SK-N-MC (cell line): ENCODE results near the gene ANTXRL.
"Not testable (repeated sequence)": the region's sequence is repeated elsewhere in the genome, so short reads cannot be mapped to it uniquely, and the experiment has no call there.

ENCODE experiments used
- DNase-seq: peaks from one replicate; pipeline ENCODE4 v3.0.0-alpha.2; 2011; ENCODE audit warnings: low read depth, low spot score
- H3K27ac ChIP-seq: fragments of 200-600 bp; sonication (generic); 2 replicates; pipeline ENCODE4 v1.5.1; 2016; ENCODE audit warnings: mixed run types
- H3K36me3 ChIP-seq: fragments of 200-600 bp; sonication (generic); 2 replicates; pipeline ENCODE4 v1.6.1; 2017; ENCODE audit warnings: antibody characterized with exemption, low read length, mixed read lengths; ENCODE audit not compliant: insufficient read depth
- H3K4me3 ChIP-seq: fragments of 200-600 bp; sonication (generic); 2 replicates; pipeline ENCODE4 v1.5.1; 2016
- H3K9ac ChIP-seq: fragments of 200-600 bp; sonication (generic); 2 replicates; pipeline ENCODE4 v1.8.0; 2017; ENCODE audit warnings: mixed run types, mixed read lengths; ENCODE audit not compliant: insufficient read length
- H3K9me3 ChIP-seq: fragments of 200-600 bp; sonication (generic); 2 replicates; pipeline ENCODE4 v1.6.1; 2017; ENCODE audit warnings: low read depth, mild to moderate bottlenecking, antibody characterized with exemption, low read length, moderate library complexity, mixed read lengths
- EZH2 ChIP-seq: fragments of 200-600 bp; sonication (generic); IDR thresholded peaks from one replicate; pipeline ENCODE4 v1.6.1; 2017; ENCODE audit warnings: antibody characterized with exemption
- FOXP2 ChIP-seq: optimal IDR thresholded peaks from 2 replicates; pipeline ENCODE3; 2011; ENCODE audit warnings: mild to moderate bottlenecking, moderate library complexity; ENCODE audit not compliant: insufficient read depth; ENCODE audit errors: extremely low read length, control extremely low read depth
- POLR2AphosphoS5 ChIP-seq: IDR thresholded peaks from 2 replicates; pipeline ENCODE4 v1.6.1; 2012; ENCODE audit warnings: mild to moderate bottlenecking, low read depth, low read length, borderline replicate concordance

ANTXRL gene

GRCh38 chr10:46309511-46310142, 22.8 kb downstream of the ANTXRL start:
- no peak overlapping the region for H3K9ac ChIP-seq
- no peak overlapping the region for H3K27ac ChIP-seq
- H3K36me3 ChIP-seq, result no peaks in the 10 kb centered on the region
- H3K9me3 ChIP-seq, result no peaks in the 10 kb centered on the region
- TF ChIP-seq FOXP2 (no peak), EZH2 (no peak), POLR2AphosphoS5 (no peak)
- no peak overlapping the region for H3K4me3 ChIP-seq
- DNase-seq, result no peak

- Histone ChIP-seq H3K36me3 (no peaks in the 10 kb centered on the region), H3K9me3 (no peaks in the 10 kb centered on the region), H3K27ac (no peak overlapping the region), H3K4me3 (no peak overlapping the region), H3K9ac (no peak overlapping the region)
- TF ChIP-seq POLR2AphosphoS5 (no peak), EZH2 (no peak), FOXP2 (no peak)
- no peak for DNase-seq
Observed at GRCh38 chr10:46310143-46310514, 23.3 kb downstream of the ANTXRL start.

- no peak for TF ChIP-seq EZH2
- TF ChIP-seq FOXP2, result no peak
- TF ChIP-seq POLR2AphosphoS5, result no peak
- H3K36me3 ChIP-seq, result no peaks in the 10 kb centered on the region
- H3K4me3 ChIP-seq, result no peak overlapping the region
- H3K9me3 ChIP-seq, result no peaks in the 10 kb centered on the region
- no peak overlapping the region for H3K27ac ChIP-seq
- no peak overlapping the region for H3K9ac ChIP-seq
- no peak for DNase-seq
Observed at GRCh38 chr10:46310851-46311250, 24.1 kb downstream of the ANTXRL start.

GRCh38 chr10:46311501-46311951, 24.7 kb downstream of the ANTXRL start:
- H3K4me3 ChIP-seq, result no peak overlapping the region
- no peaks in the 10 kb centered on the region for H3K9me3 ChIP-seq
- no peak overlapping the region for H3K9ac ChIP-seq
- no peaks in the 10 kb centered on the region for H3K36me3 ChIP-seq
- no peak for DNase-seq
- H3K27ac ChIP-seq, result no peak overlapping the region
- TF ChIP-seq EZH2 (no peak), FOXP2 (no peak), POLR2AphosphoS5 (no peak)

- H3K9ac ChIP-seq, H3K4me3 ChIP-seq, H3K36me3 ChIP-seq, H3K9me3 ChIP-seq, H3K27ac ChIP-seq, DNase-seq: not testable (repeated sequence)
Observed at GRCh38 chr10:46311961-46312431, 25.2 kb downstream of the ANTXRL start.

GRCh38 chr10:46312953-46313352, 26.2 kb downstream of the ANTXRL start:
- no peak for TF ChIP-seq EZH2
- TF ChIP-seq POLR2AphosphoS5, result no peak
- TF ChIP-seq FOXP2, result no peak
- Histone ChIP-seq H3K36me3 (no peaks in the 10 kb centered on the region), H3K27ac (no peak overlapping the region), H3K4me3 (no peak overlapping the region), H3K9ac (no peak overlapping the region), H3K9me3 (no peaks in the 10 kb centered on the region)
- DNase-seq, result no peak

- H3K4me3 ChIP-seq, result no peak overlapping the region
- H3K9ac ChIP-seq, result no peak overlapping the region
- no peaks in the 10 kb centered on the region for H3K9me3 ChIP-seq
- TF ChIP-seq FOXP2, result no peak
- TF ChIP-seq POLR2AphosphoS5, result no peak
- no peak for TF ChIP-seq EZH2
- DNase-seq, result no peak
- H3K36me3 ChIP-seq, result no peaks in the 10 kb centered on the region
- no peak overlapping the region for H3K27ac ChIP-seq
Observed at GRCh38 chr10:46314071-46314470, 27.3 kb downstream of the ANTXRL start.

- DNase-seq, H3K27ac ChIP-seq, H3K36me3 ChIP-seq, H3K9ac ChIP-seq, H3K9me3 ChIP-seq, H3K4me3 ChIP-seq: not testable (repeated sequence)
Observed at GRCh38 chr10:46315071-46315860, 28.5 kb downstream of the ANTXRL start.

GRCh38 chr10:46317370-46317769, 30.6 kb downstream of the ANTXRL start:
- Histone ChIP-seq H3K9me3 (no peaks in the 10 kb centered on the region), H3K36me3 (no peaks in the 10 kb centered on the region), H3K9ac (no peak overlapping the region), H3K4me3 (no peak overlapping the region), H3K27ac (no peak overlapping the region)
- no peak for DNase-seq
- TF ChIP-seq FOXP2 (no peak), POLR2AphosphoS5 (no peak), EZH2 (no peak)
